IPS-NIHi7 (cell line): ENCODE measurements around the gene CALM1.

Source experiments
- DNase-seq: peaks from one replicate; pipeline ENCODE4 v3.0.0; 2012; ENCODE audit warnings: mixed read lengths; ENCODE audit errors: extremely low spot score

CALM1 gene

GRCh38 chr14:90396341-90397339 is at the start of gene CALM1:
Gene CALM1, plus strand, starts transcription at chr14:90397029. Its CDS starts 202 bp downstream, at chr14:90397231.
- peak; percentile 95 for DNase-seq

GRCh38 chr14:90348270-90348669 is 48.6 kb upstream of the CALM1 start:
- no peak for DNase-seq

GRCh38 chr14:90349739-90350138 is 47.1 kb upstream of the CALM1 start:
- DNase-seq, result no peak

- DNase-seq, result no peak
These were observed 42.1 kb upstream of the CALM1 start for GRCh38 chr14:90354551-90355298.

- DNase-seq, result no peak
These were observed 41.0 kb upstream of the CALM1 start for GRCh38 chr14:90355540-90356518.

- no peak for DNase-seq
These were observed 39.9 kb upstream of the CALM1 start for GRCh38 chr14:90356925-90357324.

GRCh38 chr14:90358359-90358758 is 38.5 kb upstream of the CALM1 start:
- no peak for DNase-seq

- DNase-seq, result no peak
These were observed 34.8 kb upstream of the CALM1 start for GRCh38 chr14:90361865-90362557.

- DNase-seq, result no peak
These were observed 34.3 kb upstream of the CALM1 start for GRCh38 chr14:90362558-90362896.

- DNase-seq, result no peak
These were observed 27.7 kb upstream of the CALM1 start for GRCh38 chr14:90368946-90369721.

- DNase-seq, result no peak
These were observed 22.9 kb upstream of the CALM1 start for GRCh38 chr14:90373887-90374286.

GRCh38 chr14:90374813-90375212 is 22.0 kb upstream of the CALM1 start:
- no peak for DNase-seq

GRCh38 chr14:90375934-90376333 is 20.9 kb upstream of the CALM1 start:
- DNase-seq, result no peak

GRCh38 chr14:90378249-90378648 is 18.6 kb upstream of the CALM1 start:
- DNase-seq, result no peak

- DNase-seq, result no peak
These were observed 17.7 kb upstream of the CALM1 start for GRCh38 chr14:90379106-90379505.

- DNase-seq, result no peak
These were observed 15.6 kb upstream of the CALM1 start for GRCh38 chr14:90381011-90381786.

GRCh38 chr14:90381999-90382451 is 14.8 kb upstream of the CALM1 start:
- DNase-seq, result peak; percentile 56

GRCh38 chr14:90382491-90383125 is 14.2 kb upstream of the CALM1 start:
- no peak for DNase-seq
